Upper lobe of left lung (tissue), 6 donors: ENCODE data around the gene YKT6. TPM values are rescaled to one million over a fixed set of nuclear protein-coding genes. Genes with fewer than 3 reads are reported as not detected.

Source experiments
- ATAC-seq, 2 donors: fragments of 200-7000 bp; cut with Tn5 transposase; one replicate each; pipeline ENCODE4 v1.9.1; 2022; ENCODE audit warnings: mild to moderate bottlenecking in 2 of 2, moderate library complexity in 2 of 2; ENCODE audit not compliant: low FRiP score in 2 of 2
- DNase-seq, 2 donors: peaks; one replicate each; pipeline ENCODE4 v3.0.0-alpha.2; 2019 to 2020
- H3K27ac ChIP-seq, 4 donors: fragments of 200-600 bp; sonication (generic); one replicate each; pipeline ENCODE4 v1.5.1; 2016 to 2019
- H3K27me3 ChIP-seq, 4 donors: fragments of 200-600 bp; sonication (generic); one replicate each; pipeline ENCODE4 v1.5.1; 2017 to 2019
- H3K36me3 ChIP-seq, 4 donors: fragments of 200-600 bp; sonication (generic); one replicate each; pipeline ENCODE4 v1.5.1; 2016 to 2019
- H3K4me1 ChIP-seq, 4 donors: fragments of 200-600 bp; sonication (generic); one replicate each; pipeline ENCODE4 v1.5.1; 2018 to 2019
- H3K4me3 ChIP-seq, 4 donors: fragments of 200-600 bp; sonication (generic); one replicate each; pipeline ENCODE4 v1.5.1; 2017 to 2019; ENCODE audit warnings: mild to moderate bottlenecking in 2 of 4, moderate library complexity in 1 of 4
- H3K9me3 ChIP-seq, 4 donors: fragments of 200-600 bp; sonication (generic); one replicate each; pipeline ENCODE4 v1.5.1; 2018 to 2019
- EP300 ChIP-seq, 4 donors: sonication (generic); formaldehyde crosslinking; IDR thresholded peaks; one replicate each; pipeline ENCODE4 v1.5.1; 2017; ENCODE audit warnings: antibody characterized with exemption in 4 of 4, control low read depth in 2 of 4
- POLR2A ChIP-seq, 4 donors: fragments of 450-650 bp; IDR thresholded peaks; one replicate each; pipeline ENCODE4 v1.5.1; 2016 to 2017; ENCODE audit warnings: antibody characterized with exemption in 4 of 4, mild to moderate bottlenecking in 2 of 4
- POLR2AphosphoS5 ChIP-seq, 2 donors: sonication (generic); formaldehyde crosslinking; IDR thresholded peaks; one replicate each; pipeline ENCODE4 v1.5.1; 2017; ENCODE audit warnings: antibody characterized with exemption in 2 of 2
- WGBS, 2 donors: methylation state at CpG; one replicate each; pipeline ENCODE4 v1.1.5; 2017 to 2018; 5-methylcytosine and 5-hydroxymethylcytosine counted together
- total RNA-seq, 6 donors: library from RNA; depleted of rRNA in 4 of 6; stranded (reverse); fragments of >200 nt in 4 of 6; gene quantifications; one replicate each; pipeline versions ENCODE4 v1.1.0 to v1.2.1, GENCODE V29; 2016 to 2021
- TF ChIP-seq, protein P1 (sequence below), 6 experiments: fragments of 450-650 bp in 4 of 6; fragments of 200-600 bp in 2 of 6; sonication (generic) in 2 of 6; IDR thresholded peaks; one replicate each; pipeline ENCODE4 v1.5.1; 2016 to 2019; ENCODE audit warnings: antibody characterized with exemption in 6 of 6
- donor health status: DM: no; HTN: no; CAD: no; lungs with moderate emphysema.
- donor health status: DM: no; HTN: yes; CAD: no; lungs with severe emphysema.

YKT6 gene
- total RNA-seq, 6 donors from 2014 or later: 29.3 to 70.2 (median 53.1) TPM

- Histone ChIP-seq H3K9me3 (no peaks in the 10 kb centered on the region), H3K4me3 (no peak overlapping the region), H3K27ac (no peak overlapping the region), H3K36me3 (no peaks in the 10 kb centered on the region), H3K27me3 (no peaks in the 10 kb centered on the region), H3K4me1 (no peaks in the 10 kb centered on the region)
- DNase-seq (peak in 1 of 2 donors; percentile 52), ATAC-seq (no peak)
- 69 to 81% methylated on average over 11 to 25 of the region's 26 CpGs for WGBS, 2 donors
- TF ChIP-seq POLR2AphosphoS5 (IDR thresholded peaks at IDR 0.05): no peak
Measured at GRCh38 chr7:44225566-44226395, 25.0 kb downstream of the YKT6 start.

GRCh38 chr7:44226396-44226753, 25.6 kb downstream of the YKT6 start:
- WGBS, 2 donors: 26 to 41% methylated on average over 8 to 13 of the region's 17 CpGs
- Histone ChIP-seq H3K4me3 (no peak overlapping the region), H3K36me3 (no peaks in the 10 kb centered on the region), H3K4me1 (no peaks in the 10 kb centered on the region), H3K27me3 (no peaks in the 10 kb centered on the region), H3K9me3 (no peaks in the 10 kb centered on the region), H3K27ac (no peak overlapping the region)
- TF ChIP-seq EP300 (IDR thresholded peaks at IDR 0.05) (no peak), POLR2AphosphoS5 (IDR thresholded peaks at IDR 0.05) (no peak), POLR2A (IDR thresholded peaks at IDR 0.05) (no peak)
- TF ChIP-seq, protein P1, sequence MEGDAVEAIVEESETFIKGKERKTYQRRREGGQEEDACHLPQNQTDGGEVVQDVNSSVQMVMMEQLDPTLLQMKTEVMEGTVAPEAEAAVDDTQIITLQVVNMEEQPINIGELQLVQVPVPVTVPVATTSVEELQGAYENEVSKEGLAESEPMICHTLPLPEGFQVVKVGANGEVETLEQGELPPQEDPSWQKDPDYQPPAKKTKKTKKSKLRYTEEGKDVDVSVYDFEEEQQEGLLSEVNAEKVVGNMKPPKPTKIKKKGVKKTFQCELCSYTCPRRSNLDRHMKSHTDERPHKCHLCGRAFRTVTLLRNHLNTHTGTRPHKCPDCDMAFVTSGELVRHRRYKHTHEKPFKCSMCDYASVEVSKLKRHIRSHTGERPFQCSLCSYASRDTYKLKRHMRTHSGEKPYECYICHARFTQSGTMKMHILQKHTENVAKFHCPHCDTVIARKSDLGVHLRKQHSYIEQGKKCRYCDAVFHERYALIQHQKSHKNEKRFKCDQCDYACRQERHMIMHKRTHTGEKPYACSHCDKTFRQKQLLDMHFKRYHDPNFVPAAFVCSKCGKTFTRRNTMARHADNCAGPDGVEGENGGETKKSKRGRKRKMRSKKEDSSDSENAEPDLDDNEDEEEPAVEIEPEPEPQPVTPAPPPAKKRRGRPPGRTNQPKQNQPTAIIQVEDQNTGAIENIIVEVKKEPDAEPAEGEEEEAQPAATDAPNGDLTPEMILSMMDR (IDR thresholded peaks at IDR 0.05): no peak
- ATAC-seq: no peak
- DNase-seq: peak in 1 of 2 donors; percentile 54

- Histone ChIP-seq H3K27ac (no peak overlapping the region), H3K9me3 (no peaks in the 10 kb centered on the region), H3K36me3 (no peaks in the 10 kb centered on the region), H3K27me3 (no peaks in the 10 kb centered on the region), H3K4me1 (no peaks in the 10 kb centered on the region), H3K4me3 (no peak overlapping the region)
- no peak for ATAC-seq
- DNase-seq: peak in 1 of 2 donors; percentile 62
- TF ChIP-seq EP300 (IDR thresholded peaks at IDR 0.05): no peak
- TF ChIP-seq POLR2A (IDR thresholded peaks at IDR 0.05): no peak
- TF ChIP-seq, protein P1 (IDR thresholded peaks at IDR 0.05): no peak
- no peak for TF ChIP-seq POLR2AphosphoS5 (IDR thresholded peaks at IDR 0.05)
- WGBS, 2 donors: 72 to 76% methylated on average over 14 of the region's 14 CpGs
Measured at GRCh38 chr7:44227911-44228310, 27.1 kb downstream of the YKT6 start.

DNA sequence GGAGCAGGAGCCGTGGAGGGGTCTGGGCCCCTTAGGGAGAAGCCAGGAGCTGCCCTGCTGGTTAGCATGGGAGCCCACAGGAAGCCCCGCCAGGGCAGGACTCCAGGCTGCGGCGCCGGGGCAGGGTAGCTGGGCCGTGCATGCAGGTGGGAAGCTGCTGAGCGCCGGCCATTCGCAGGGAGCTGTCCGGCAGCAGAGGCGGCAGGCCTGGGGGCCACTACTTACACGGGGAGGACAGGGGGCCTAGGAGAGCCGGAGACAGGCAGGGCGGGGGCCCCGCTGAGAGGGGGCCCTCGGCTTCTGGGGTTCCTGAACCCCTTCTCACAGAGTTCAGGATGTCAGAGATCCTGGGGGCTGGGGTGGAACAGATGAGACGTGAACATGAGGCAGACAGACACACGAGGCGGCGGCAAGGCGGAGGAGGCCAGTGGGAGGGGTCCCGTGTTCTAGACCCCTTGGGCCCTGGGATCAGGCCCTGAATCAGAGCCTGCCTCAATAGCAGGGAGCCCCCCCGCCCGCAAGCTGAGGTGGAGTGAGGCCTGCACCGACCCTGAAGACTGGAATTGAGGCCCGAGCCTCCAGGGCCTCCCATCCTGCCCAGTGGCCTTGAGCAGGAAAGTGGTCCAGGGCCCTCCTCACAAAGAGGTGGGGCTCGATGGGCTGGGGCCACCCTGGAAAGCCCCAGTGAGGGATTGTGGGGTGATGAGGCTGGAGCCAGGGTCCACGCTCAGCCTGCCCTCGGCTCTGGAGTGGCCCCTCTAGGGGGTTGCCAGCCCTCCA, 28.0 kb downstream of the YKT6 start:
- Histone ChIP-seq H3K4me3 (no peak overlapping the region), H3K27me3 (no peaks in the 10 kb centered on the region), H3K4me1 (no peaks in the 10 kb centered on the region), H3K9me3 (no peaks in the 10 kb centered on the region), H3K27ac (no peak overlapping the region), H3K36me3 (no peaks in the 10 kb centered on the region)
- ATAC-seq: no peak
- DNase-seq: peak in 1 of 2 donors; percentile 80
- TF ChIP-seq POLR2A (IDR thresholded peaks at IDR 0.05) (no peak), POLR2AphosphoS5 (IDR thresholded peaks at IDR 0.05) (no peak), EP300 (IDR thresholded peaks at IDR 0.05) (no peak)
- TF ChIP-seq, protein P1 (IDR thresholded peaks at IDR 0.05): no peak
- WGBS, 2 donors: 78 to 87% methylated on average over 8 to 24 of the region's 29 CpGs

DNA sequence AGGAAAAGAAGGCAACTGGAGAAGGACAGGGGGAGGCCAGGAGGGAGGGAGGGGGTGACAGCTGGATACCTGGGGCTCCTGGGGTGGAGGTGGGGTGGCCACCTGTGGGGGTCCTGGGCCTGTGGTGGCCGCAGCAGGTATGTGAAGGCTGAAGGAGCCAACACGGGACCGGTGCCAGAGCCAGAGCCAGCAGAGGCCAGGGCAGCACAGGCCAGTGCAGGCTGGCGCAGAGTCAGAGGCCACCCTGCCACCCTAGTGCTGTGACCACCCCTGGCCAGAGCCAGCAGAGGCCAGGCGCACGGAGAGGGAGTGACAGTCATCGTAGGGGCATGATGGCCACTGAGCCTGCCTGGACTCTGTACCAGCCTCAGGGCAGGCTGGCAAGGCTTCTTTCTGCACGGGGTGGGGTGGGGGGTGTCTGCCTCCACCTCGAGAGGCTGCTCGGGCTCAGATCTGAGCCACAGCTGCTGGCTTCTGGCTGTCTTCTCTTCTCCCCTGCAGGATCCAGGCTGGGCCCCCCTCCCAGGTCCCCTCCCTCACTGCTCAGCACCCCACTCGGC, 28.8 kb downstream of the YKT6 start:
- Histone ChIP-seq H3K27me3 (no peaks in the 10 kb centered on the region), H3K9me3 (no peaks in the 10 kb centered on the region), H3K36me3 (no peaks in the 10 kb centered on the region), H3K4me3 (no peak overlapping the region), H3K4me1 (no peaks in the 10 kb centered on the region), H3K27ac (no peak overlapping the region)
- DNase-seq (peak in 1 of 2 donors; percentile 78), ATAC-seq (no peak)
- 77 to 92% methylated on average over 7 to 11 of the region's 11 CpGs for WGBS, 2 donors
- TF ChIP-seq EP300 (IDR thresholded peaks at IDR 0.05) (no peak), POLR2AphosphoS5 (IDR thresholded peaks at IDR 0.05) (no peak), POLR2A (IDR thresholded peaks at IDR 0.05) (no peak)
- TF ChIP-seq, protein P1 (IDR thresholded peaks at IDR 0.05): no peak
